Stimulated activated CD4-positive, alpha-beta T cell treated with anti-CD3 and anti-CD28 coated beads, Interleukin-4, amount 100 ng/mL, for 24 hours (primary cell): ENCODE results near the gene HNRNPM.
A peak's percentile ranks its signal among the peaks of the same experiment; 100 is the strongest.

Experiments used
- DNase-seq: peaks from one replicate; pipeline ENCODE4 v3.0.0-alpha.2; 2020

HNRNPM gene

GRCh38 chr19:8487137-8487851 lies 42.5 kb downstream of the HNRNPM start:
- DNase-seq: peak; percentile 63

GRCh38 chr19:8488365-8488764 lies 43.6 kb downstream of the HNRNPM start:
- DNase-seq: no peak

- DNase-seq: no peak
Measured at GRCh38 chr19:8489561-8490394, 45.0 kb downstream of the HNRNPM start.

- DNase-seq: no peak
Measured at GRCh38 chr19:8490395-8490760, 45.6 kb downstream of the HNRNPM start.

GRCh38 chr19:8490873-8491272 lies 46.1 kb downstream of the HNRNPM start:
- DNase-seq: no peak

GRCh38 chr19:8491574-8491973 lies 46.8 kb downstream of the HNRNPM start:
- DNase-seq: no peak

- DNase-seq: no peak
Measured at GRCh38 chr19:8494158-8494557, 49.4 kb downstream of the HNRNPM start.

DNA sequence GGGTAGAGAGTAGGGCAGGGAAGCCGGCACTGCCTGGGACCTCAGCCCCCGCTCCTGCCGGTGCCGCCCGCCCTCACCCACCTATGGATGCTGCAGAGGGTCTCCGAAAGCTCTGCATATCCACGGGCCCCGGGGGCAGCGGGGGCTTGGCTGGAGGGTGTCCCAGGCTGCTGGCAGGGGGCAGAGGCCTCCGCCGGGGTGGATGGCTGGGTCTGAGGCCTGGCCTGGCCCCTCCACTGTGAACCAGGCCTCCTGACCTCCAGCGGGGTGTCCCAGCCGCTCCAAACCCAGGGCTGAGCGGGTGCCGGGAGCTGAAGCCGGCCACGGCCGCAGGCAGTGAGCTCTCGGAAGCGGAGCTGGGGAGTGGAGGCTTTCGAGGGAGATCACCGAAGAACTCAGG lies 53.5 kb downstream of the HNRNPM start:
- no peak for DNase-seq

- DNase-seq: no peak
Measured at GRCh38 chr19:8499048-8499833, 54.5 kb downstream of the HNRNPM start.

DNA sequence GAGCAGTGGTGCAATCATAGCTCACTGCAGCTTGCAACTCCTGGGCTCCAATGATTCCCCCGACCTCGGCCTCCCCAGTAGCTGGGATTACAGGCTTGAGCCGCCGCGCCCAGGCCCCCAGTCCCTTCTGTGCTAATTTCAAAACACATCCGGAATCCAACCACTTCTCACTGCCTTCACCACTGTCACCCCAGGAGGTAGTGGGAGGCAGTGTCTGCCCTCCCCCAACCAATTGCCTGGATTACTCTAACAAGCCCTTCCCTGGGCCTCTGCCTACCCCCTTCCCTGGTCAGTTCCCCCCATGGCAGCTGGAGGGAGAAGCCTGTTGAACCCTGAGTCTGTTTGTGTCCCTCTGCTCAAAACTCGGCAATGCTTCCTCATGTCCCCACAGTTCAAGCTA lies 55.4 kb downstream of the HNRNPM start:
- DNase-seq: no peak

GRCh38 chr19:8501516-8501915 lies 56.7 kb downstream of the HNRNPM start:
- DNase-seq: no peak

GRCh38 chr19:8501981-8502380 lies 57.2 kb downstream of the HNRNPM start:
- DNase-seq: no peak

- DNase-seq: no peak
Measured at GRCh38 chr19:8503510-8503909, 58.7 kb downstream of the HNRNPM start.

DNA sequence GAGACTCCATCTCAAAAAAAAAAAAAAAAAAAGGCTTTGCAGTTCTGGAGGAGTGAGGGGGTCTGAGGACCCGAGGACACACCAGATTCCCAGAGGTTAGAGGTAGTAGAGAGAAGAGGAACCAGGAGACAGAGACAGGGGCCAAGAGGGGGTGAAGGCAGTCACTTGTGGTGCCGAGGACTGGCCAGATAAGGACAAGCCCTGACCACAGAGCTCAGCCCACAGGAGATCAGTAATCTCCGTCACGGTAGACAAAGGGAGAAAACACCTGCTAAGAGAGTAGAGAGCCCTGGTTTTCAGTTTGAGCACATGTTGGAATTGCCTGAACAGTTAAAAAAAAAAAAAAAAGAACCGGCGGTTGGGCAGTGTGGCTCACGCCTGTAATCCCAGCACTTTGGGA lies 59.4 kb downstream of the HNRNPM start:
- DNase-seq: no peak

GRCh38 chr19:8504919-8505318 lies 60.1 kb downstream of the HNRNPM start:
- no peak for DNase-seq

- DNase-seq: peak; percentile 77
Measured at GRCh38 chr19:8505680-8506401, 61.1 kb downstream of the HNRNPM start.

DNA sequence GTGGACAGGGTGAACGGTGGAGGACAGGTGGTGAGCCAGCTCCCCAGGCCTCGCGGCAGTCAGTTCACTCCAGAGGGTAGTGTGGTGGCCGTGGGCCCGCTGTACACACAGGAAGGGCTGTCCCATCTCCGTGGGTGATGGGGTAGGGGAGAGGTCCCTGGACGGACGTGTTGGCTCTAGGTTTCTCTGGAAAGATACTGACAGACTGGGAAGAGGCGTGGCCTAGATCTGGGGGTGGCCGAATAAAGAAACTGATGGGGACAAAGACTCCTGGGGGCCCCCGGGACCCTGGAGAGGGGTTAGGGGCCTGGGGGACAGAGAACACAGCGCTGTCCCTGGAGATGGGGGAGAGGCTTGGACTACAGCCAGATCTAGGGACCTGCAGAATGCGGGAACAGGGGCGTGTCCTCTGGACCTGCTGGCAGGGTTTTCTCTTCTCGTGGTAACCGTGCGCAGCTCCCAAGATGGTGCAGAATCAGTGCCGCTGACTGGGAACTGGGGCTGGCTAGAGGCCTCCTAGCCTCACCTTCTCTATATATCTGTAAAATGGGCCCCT lies 61.7 kb downstream of the HNRNPM start:
- no peak for DNase-seq

GRCh38 chr19:8510589-8511115 lies 65.9 kb downstream of the HNRNPM start:
- no peak for DNase-seq

DNA sequence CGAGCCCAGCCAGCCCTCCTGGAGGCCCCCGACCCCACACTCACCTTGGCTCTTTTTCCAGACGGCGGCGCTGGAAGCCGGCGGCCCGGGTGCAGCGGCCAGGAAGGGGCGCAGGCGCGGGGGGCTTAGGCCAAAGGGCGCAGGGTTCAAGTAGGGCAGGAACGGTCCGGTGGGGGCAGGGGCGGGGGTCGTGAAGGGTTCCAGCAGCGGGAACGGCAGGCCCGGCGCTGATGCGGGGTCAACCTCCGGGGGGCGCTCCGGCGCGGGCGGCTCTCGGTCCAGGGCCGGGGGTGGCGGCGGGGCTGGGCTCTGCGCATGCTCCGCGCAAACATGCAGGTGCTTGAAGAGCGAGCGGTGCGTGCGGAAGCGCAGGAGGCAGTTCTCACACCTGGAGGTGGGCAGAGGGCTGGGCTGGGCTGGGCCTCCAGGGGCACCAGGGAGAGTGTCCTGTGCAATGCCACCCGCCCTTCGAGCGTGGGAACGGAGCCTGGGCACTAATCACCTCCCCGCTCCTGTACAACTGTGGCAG lies 66.9 kb downstream of the HNRNPM start:
- DNase-seq: no peak

DNA sequence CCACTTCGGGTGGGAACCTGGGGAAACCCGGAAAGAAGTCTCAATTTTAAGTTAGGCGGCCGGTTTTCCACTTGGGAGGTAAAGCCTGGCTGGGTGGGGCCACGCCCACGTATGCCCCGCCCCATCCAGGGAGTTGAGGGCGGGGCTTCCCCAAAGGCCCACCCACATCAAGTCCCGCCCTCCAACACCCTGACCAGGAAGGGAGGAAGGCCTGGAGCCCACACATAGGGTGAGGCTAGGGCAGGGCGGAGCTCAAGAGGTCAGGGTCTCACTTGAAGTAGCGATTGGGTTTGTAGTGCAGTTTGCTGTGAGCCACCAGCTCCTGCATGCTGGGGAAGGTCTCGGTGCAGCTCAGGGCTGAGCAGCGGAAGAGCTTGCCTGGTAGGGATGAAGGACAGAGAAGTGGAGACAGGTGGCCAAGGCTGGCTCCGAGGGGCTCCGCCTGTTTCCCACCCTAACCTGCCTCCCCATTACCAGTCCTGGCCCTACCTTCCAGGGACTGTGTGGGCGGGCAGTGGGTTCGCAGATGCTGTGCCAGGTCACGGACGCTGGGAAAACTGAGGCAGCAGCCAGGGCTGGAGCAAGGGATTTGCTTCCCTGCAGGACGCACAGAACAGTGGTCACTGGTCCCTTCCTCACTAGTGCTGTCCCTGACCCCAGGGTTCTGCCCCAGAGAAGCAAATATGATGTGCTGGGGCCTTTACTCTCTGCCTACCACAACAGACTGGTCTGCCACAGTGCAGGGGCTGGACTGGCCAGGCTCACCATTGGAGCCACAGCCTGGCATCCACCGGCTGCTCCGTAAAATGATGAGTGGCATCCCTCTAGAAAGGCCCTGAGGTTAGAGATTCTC lies 67.6 kb downstream of the HNRNPM start:
- no peak for DNase-seq

- no peak for DNase-seq
Measured at GRCh38 chr19:8513036-8513686, 68.4 kb downstream of the HNRNPM start.
